DMS 273 treated with DMSO at 0.1 percent for 48 hours (cell line): Measurements from ENCODE around the gene CSNK1D.

Experiments used
- DNase-seq: peaks from one replicate; lab custom pipeline; 2025; lab: John Stamatoyannopoulos, UW

The CSNK1D gene

GRCh38 chr17:82227629-82228277 lies 45.7 kb downstream of the CSNK1D start:
- no peak for DNase-seq

GRCh38 chr17:82226809-82227628 lies 46.5 kb downstream of the CSNK1D start:
- no peak for DNase-seq

GRCh38 chr17:82226146-82226808 lies 47.2 kb downstream of the CSNK1D start:
- DNase-seq: no peak

DNA sequence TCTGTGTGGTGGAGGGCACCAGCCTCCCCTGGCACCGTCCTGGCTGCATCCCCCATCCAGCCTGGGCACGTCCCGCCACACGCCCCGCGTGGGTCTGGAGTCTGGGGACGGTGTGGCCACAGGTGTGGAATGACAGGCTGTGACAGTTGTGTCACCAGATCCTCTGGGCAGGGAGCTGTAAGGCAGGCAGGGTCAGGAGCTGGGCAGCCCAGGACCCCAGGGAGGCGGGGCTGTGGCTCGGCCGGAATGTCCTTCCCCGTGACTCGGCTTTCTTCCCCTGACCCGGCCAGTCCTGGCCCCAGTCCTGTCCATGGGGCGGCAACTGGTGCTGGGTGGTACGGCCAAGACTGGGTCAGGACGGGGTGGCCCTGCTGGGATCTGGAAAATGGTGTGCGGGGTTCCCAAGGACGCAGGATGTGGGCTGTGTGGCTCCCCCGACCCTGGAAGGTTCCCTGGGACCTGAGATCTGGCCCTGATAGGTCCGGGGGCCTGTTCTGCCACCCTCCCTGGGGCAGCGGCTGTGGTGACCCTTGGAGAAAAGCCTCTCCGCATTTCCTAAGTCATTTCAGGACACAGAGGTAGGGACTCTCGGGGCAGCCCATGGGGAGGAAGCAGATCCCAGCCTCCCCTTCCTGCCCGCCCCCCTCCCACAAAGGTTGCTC lies 48.0 kb downstream of the CSNK1D start:
- DNase-seq: no peak

DNA sequence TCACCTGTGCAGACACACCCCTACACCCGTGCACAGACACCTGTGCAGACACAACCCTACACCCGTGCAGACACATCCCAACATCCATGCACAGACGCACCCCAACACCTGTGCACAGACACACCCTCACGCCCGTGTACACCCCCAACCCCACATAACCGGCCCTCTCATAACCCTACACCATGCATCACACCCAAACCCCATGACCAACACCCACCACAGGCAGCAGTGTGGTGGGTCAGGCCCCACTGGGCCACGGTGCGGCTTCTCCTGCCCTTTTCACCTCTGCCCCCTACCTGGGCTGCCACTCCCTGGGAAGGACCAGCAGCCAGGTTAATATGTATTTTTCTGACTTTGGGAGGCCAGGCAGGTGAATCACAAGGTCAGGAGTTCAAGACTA lies 48.8 kb downstream of the CSNK1D start:
- no peak for DNase-seq

- no peak for DNase-seq
Observed at GRCh38 chr17:82223517-82223916, 50.0 kb downstream of the CSNK1D start.

GRCh38 chr17:82222816-82223215 lies 50.7 kb downstream of the CSNK1D start:
- no peak for DNase-seq

- no peak for DNase-seq
Observed at GRCh38 chr17:82221341-82221902, 52.1 kb downstream of the CSNK1D start.

DNA sequence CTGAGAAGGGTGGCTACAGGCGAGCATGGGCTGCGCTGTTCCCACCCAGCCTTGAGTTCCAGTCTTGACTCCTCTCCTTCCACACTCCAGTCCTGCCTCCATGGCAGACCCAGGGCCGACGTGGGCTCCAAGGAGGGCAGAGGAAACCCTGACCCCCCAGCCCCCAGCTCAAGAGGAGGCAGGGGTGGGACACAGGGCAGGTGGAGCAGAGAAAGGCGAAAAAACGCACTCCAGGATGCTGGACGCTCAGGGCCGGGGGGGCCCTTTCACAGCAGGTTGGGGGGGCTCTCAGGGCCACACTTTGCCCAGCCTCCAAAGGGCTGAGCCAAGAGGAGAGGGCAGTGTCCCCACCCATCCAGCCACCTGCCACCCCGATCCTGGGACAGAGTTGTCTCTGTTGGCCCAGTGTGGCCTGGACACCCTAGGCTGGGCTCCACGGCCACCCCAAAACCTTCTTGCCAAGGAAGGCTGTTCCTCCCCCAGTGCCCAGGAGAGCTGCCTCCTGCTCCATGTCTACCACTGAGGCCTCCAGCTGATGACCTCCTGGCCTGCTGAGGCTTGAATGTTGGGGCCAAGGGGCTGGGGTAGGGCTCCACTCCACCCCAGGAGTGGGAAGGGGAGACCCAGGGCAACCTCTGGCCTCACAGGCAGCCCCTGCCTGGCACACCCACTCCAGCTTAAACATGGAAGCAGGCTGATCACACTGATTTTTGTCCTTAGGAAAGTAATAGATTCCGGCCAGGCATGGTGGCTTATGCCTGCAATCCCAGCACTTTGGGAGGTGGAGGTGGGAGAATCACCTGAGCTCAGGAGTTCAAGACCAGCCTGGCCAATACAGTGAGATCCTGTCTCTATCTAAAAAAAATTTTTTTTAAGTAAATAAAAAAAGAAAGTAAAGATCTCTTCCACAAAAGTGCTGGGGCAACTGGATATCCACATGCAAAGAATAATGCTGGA lies 53.5 kb downstream of the CSNK1D start:
- no peak for DNase-seq

- no peak for DNase-seq
Observed at GRCh38 chr17:82219083-82219482, 54.4 kb downstream of the CSNK1D start.

GRCh38 chr17:82218349-82219075 lies 55.0 kb downstream of the CSNK1D start:
- DNase-seq: no peak

GRCh38 chr17:82217530-82218204 lies 55.8 kb downstream of the CSNK1D start:
- DNase-seq: no peak

DNA sequence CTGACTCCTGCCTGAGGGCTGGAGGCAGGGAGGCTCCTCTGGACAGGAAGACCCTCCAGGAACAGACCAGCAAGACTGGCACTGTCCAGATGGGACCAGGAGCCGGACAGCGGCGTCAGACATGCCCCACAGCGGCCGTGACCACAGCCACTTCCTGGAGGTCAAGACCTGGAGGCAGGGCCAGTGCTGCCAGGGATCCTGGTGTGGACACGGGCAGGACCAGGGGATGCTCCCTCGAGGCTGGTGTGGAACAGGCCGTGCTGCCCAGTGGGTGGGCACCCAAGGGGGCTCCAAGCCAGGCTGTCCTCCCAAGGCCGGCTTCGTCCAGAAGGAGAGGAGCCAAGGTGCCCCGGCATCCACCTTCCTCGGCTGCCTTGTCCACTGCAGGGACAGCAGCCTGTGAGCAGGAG lies 56.4 kb downstream of the CSNK1D start:
- no peak for DNase-seq

GRCh38 chr17:82216301-82217119 lies 57.0 kb downstream of the CSNK1D start:
- peak; percentile 35 for DNase-seq

GRCh38 chr17:82215972-82216300 lies 57.6 kb downstream of the CSNK1D start:
- no peak for DNase-seq

DNA sequence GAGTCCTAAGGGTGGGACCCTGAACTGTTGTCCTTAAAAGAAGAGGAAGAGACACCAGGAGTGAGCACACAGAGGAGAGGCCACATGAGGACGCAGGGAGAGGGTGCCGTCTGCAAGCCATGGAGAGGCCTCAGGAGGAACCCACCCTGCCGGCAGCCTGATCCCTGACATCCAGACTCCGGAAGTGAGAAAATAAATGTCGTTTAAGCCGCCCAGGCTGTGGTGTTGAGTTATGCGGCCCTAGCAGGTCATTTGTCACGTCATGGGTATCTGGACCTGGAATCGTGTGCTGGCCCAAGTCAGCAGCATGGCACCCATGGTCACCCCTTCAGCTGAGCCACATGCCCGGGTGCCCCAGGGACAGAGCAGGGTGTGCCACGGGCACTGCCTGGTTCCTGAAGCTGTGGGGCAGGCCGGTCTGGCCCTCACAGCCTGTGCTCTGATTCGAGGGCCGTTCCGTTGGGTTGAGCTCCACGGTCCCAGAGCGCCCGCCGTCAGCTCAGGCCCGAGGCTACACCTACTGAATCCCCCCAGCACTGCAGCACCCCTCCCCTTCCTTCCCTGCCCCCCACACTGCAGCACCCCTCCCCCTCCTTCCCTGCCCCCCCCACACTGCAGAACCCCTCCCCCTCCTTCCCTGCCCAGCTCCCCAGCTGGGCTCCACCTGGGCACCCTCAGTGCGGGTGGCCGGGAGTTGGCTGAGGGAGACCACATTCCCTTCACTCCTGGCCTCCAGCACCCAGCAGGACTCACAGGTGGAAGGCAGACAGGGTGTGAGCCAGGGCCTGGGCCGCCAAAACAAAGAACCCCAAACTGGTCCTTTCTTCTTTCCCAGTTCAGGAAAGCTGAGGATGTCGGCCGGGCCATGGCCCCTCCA lies 58.2 kb downstream of the CSNK1D start:
- DNase-seq: no peak

DNA sequence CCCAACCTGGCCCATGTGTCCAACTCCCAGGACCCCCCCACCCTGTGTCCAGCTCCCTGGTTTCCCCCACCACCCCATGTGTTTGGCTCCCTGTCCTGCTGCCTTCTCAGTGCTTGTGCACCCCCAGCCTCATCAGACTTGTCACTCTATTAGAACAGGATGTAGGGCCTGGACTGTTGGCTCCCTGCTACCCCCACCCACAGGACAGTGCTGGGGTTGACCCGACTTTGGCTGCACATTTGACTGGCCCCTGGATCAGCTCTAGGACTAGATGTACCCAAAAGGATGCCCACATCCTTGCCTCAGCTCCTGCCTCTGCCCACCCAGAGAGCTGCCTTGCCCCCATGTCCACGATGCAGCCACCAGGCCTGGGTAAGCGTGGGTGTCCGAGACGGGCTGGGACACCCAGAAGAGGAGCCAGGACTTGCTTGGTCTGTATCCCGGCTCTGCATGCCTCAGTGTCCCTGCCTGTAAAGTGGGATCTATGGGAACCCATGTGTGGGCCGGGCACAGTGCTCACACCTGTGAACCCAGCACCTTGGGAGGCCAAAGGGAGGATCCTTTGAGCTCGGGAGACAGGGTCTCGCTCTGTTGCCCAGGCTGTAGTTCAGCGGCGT lies 59.4 kb downstream of the CSNK1D start:
- DNase-seq: no peak
